GM23338 (cell line): ENCODE measurements around the gene CNTNAP2. TPM values are rescaled to one million over a fixed set of nuclear protein-coding genes. Genes with fewer than 3 reads are reported as not detected.

Experiments used
- ATAC-seq: fragments of 200-7000 bp; cut with Tn5 transposase; 3 replicates; pipeline ENCODE4 v1.9.1; 2020
- DNase-seq: peaks from one replicate; pipeline ENCODE4 v3.0.0-alpha.2; 2015; ENCODE audit warnings: low spot score
- H2AFZ ChIP-seq: fragments of 200-600 bp; sonication (generic); 2 replicates; pipeline ENCODE4 v1.8.0; 2016; ENCODE audit warnings: antibody characterized with exemption, mild to moderate bottlenecking, moderate library complexity
- H3F3A ChIP-seq: fragments of 200-600 bp; sonication (generic); replicated peaks from 2 replicates; pipeline ENCODE4 v1.8.0; 2017; ENCODE audit warnings: antibody characterized with exemption, mixed run types, low read depth
- H3K27ac ChIP-seq: fragments of 200-600 bp; sonication (generic); 2 replicates; pipeline ENCODE4 v1.6.1; 2016; ENCODE audit warnings: low read depth
- H3K27me3 ChIP-seq: fragments of 200-600 bp; sonication (generic); 2 replicates; pipeline ENCODE4 v1.8.0; 2016; ENCODE audit warnings: mild to moderate bottlenecking, mixed run types, moderate library complexity; ENCODE audit not compliant: insufficient read depth
- H3K36me3 ChIP-seq: fragments of 200-600 bp; sonication (generic); 2 replicates; pipeline ENCODE4 v1.8.0; 2016; ENCODE audit warnings: mild to moderate bottlenecking; ENCODE audit not compliant: insufficient read depth
- H3K4me1 ChIP-seq: fragments of 200-600 bp; sonication (generic); 2 replicates; pipeline ENCODE4 v1.8.0; 2016; ENCODE audit warnings: mild to moderate bottlenecking, moderate library complexity; ENCODE audit not compliant: insufficient read depth
- H3K4me2 ChIP-seq: fragments of 200-600 bp; sonication (generic); 2 replicates; pipeline ENCODE4 v1.7.1; 2017; ENCODE audit warnings: mixed run types
- H3K4me3 ChIP-seq: fragments of 200-600 bp; sonication (generic); 2 replicates; pipeline ENCODE4 v1.6.1; 2016; ENCODE audit warnings: mixed run types
- H3K79me2 ChIP-seq: fragments of 200-600 bp; sonication (generic); replicated peaks from 2 replicates; pipeline ENCODE4 v1.8.0; 2017; ENCODE audit warnings: mild to moderate bottlenecking; ENCODE audit not compliant: insufficient read depth
- H3K9me2 ChIP-seq: fragments of 200-600 bp; sonication (generic); 2 replicates; pipeline ENCODE4 v1.8.0; 2017; ENCODE audit not compliant: insufficient read depth
- H4K20me1 ChIP-seq: fragments of 200-600 bp; sonication (generic); replicated peaks from 2 replicates; pipeline ENCODE4 v1.8.0; 2017; ENCODE audit warnings: mild to moderate bottlenecking; ENCODE audit not compliant: insufficient read depth
- H3K27ac Mint-ChIP-seq: 2 replicates; pipeline ENCODE4 v1.8.0; 2020; ENCODE audit warnings: inconsistent platforms, mild to moderate bottlenecking, moderate library complexity, mixed read lengths
- H3K27me3 Mint-ChIP-seq: 3 replicates; pipeline ENCODE4 v1.8.0; 2022; ENCODE audit warnings: low read depth, mild to moderate bottlenecking, moderate library complexity, mixed read lengths, inconsistent platforms; ENCODE audit not compliant: insufficient read depth, poor library complexity
- H3K36me3 Mint-ChIP-seq: 3 replicates; pipeline ENCODE4 v1.8.0; 2021; ENCODE audit warnings: low read depth, mild to moderate bottlenecking, inconsistent platforms, moderate library complexity, mixed read lengths
- H3K4me1 Mint-ChIP-seq: 3 replicates; pipeline ENCODE4 v1.8.0; 2020; ENCODE audit warnings: mild to moderate bottlenecking, inconsistent platforms, mixed read lengths
- H3K4me3 Mint-ChIP-seq: 3 replicates; pipeline ENCODE4 v1.8.0; 2021; ENCODE audit warnings: moderate library complexity, mild to moderate bottlenecking, inconsistent platforms, mixed read lengths
- H3K9me3 Mint-ChIP-seq: 3 replicates; pipeline ENCODE4 v1.8.0; 2020; ENCODE audit warnings: moderate library complexity, mild to moderate bottlenecking, inconsistent platforms, mixed read lengths
- CREB1 ChIP-seq: fragments of 250-450 bp; sonication (Bioruptor Pico); IDR thresholded peaks from 2 replicates; pipeline ENCODE4 v1.5.0; 2020; ENCODE audit warnings: low read depth, mild to moderate bottlenecking, moderate library complexity
- EZH2 ChIP-seq: fragments of 200-600 bp; sonication (generic); IDR thresholded peaks from one replicate; pipeline ENCODE4 v1.8.0; 2017; ENCODE audit warnings: antibody characterized with exemption, mild to moderate bottlenecking, low read depth; ENCODE audit not compliant: unreplicated experiment
- EZH2phosphoT487 ChIP-seq: fragments of 200-600 bp; sonication (generic); IDR thresholded peaks from one replicate; pipeline ENCODE4 v1.8.1; 2018; ENCODE audit warnings: antibody characterized with exemption; ENCODE audit not compliant: unreplicated experiment
- JUNB ChIP-seq: IDR thresholded peaks from one replicate; pipeline ENCODE4 v1.6.1; 2016; ENCODE audit warnings: antibody characterized with exemption; ENCODE audit not compliant: unreplicated experiment
- NANOG ChIP-seq: IDR thresholded peaks from 2 replicates; pipeline ENCODE4 v1.6.1; 2016; ENCODE audit warnings: antibody characterized with exemption, borderline replicate concordance
- POLR2AphosphoS5 ChIP-seq: IDR thresholded peaks from 2 replicates; pipeline ENCODE4 v1.6.1; 2016; ENCODE audit warnings: antibody characterized with exemption, low read depth
- STAT1 ChIP-seq: IDR thresholded peaks from one replicate; pipeline ENCODE4 v1.6.1; 2016; ENCODE audit warnings: antibody characterized with exemption; ENCODE audit not compliant: unreplicated experiment
- ZNF114 ChIP-seq: fragments of 250-450 bp; sonication (Bioruptor Pico); IDR thresholded peaks from 2 replicates; pipeline ENCODE4 v1.5.0; 2020; ENCODE audit warnings: mild to moderate bottlenecking, moderate library complexity
- ZNF331 ChIP-seq: fragments of 250-450 bp; sonication (Bioruptor Pico); IDR thresholded peaks from 2 replicates; pipeline ENCODE4 v1.5.0; 2020; ENCODE audit warnings: low read depth, mild to moderate bottlenecking, moderate library complexity
- polyA plus RNA-seq: library from polyadenylated mRNA; unstranded; fragments of >200 nt; fragmentation: Nextera tagmentation; extraction: Ambion mirVana; gene quantifications from 2 replicates; pipeline ENCODE4 v1.2.1, GENCODE V29; 2016
- total RNA-seq: library from RNA; depleted of rRNA; stranded (reverse); fragments of >200 nt; shearing (Covaris generic); gene quantifications from 2 replicates; pipeline ENCODE4 v1.2.3, GENCODE V29; 2014
- TF ChIP-seq, protein P1 (sequence below): IDR thresholded peaks from 2 replicates; pipeline ENCODE4 v1.6.1; 2016; ENCODE audit warnings: antibody characterized with exemption
- TF ChIP-seq, protein P2 (sequence below): fragments of 250-450 bp; sonication (Bioruptor Pico); IDR thresholded peaks from 2 replicates; pipeline ENCODE4 v1.5.0; 2020; ENCODE audit warnings: mild to moderate bottlenecking, moderate library complexity
- TF ChIP-seq, protein P3 (sequence below), 2 experiments: fragments of 200-600 bp in 1 of 2; sonication (generic) in 1 of 2; conservative IDR thresholded peaks; 2 replicates each; pipeline versions ENCODE4 v1.5.1 to v1.6.1; 2016 to 2017; ENCODE audit warnings: antibody characterized with exemption in 2 of 2, low read depth in 2 of 2, mild to moderate bottlenecking in 2 of 2, moderate library complexity in 1 of 2
- TF ChIP-seq, protein P4 (sequence below): IDR thresholded peaks from one replicate; pipeline ENCODE4 v1.6.1; 2018; ENCODE audit warnings: antibody characterized with exemption; ENCODE audit not compliant: unreplicated experiment

CNTNAP2 gene
- total and polyA plus RNA-seq, 2 experiments from 2014 or later = 38.2 to 61.3 TPM

DNA sequence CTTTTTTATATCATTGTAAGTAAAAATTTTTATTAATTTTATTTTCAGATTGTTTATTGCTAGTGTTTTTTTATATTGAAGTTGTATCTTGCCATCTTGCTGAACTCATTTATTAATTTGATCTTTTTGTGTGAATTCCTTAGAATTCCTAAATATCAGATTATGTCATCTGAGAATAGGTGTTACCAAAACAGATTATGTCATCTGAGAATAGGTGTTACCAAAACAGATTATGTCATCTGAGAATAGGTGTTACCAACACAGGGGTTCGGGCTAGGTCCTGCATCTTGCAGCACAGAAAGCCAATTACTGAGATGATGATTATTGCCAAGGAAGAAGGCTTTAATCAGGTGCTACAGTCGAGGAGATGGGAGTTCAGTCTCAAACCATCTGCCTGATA lies 383.4 kb downstream of the CNTNAP2 start:
- Histone ChIP-seq H3K27me3 (no peaks in the 10 kb centered on the region), H3F3A (no peaks in the 10 kb centered on the region), H3K27ac (no peak overlapping the region), H3K36me3 (peaks cover 5% of the 10 kb centered on the region; the same call in 1 of the 2 replicates), H2AFZ (no peak overlapping the region), H4K20me1 (no peaks in the 10 kb centered on the region), H3K4me2 (no peak overlapping the region), H3K4me1 (no peaks in the 10 kb centered on the region), H3K79me2 (no peaks in the 10 kb centered on the region), H3K9me2 (no peaks in the 10 kb centered on the region), H3K4me3 (no peak overlapping the region)
- DNase-seq (no peak), ATAC-seq (no peak)
- no peaks in the 10 kb centered on the region for H3K4me1 Mint-ChIP-seq
- TF ChIP-seq, protein P1, sequence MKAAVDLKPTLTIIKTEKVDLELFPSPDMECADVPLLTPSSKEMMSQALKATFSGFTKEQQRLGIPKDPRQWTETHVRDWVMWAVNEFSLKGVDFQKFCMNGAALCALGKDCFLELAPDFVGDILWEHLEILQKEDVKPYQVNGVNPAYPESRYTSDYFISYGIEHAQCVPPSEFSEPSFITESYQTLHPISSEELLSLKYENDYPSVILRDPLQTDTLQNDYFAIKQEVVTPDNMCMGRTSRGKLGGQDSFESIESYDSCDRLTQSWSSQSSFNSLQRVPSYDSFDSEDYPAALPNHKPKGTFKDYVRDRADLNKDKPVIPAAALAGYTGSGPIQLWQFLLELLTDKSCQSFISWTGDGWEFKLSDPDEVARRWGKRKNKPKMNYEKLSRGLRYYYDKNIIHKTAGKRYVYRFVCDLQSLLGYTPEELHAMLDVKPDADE = no peak
- TF ChIP-seq ZNF331 (CRISPR knock-in tag) (no peak), JUNB (no peak), NANOG (no peak), EZH2 (no peak), POLR2AphosphoS5 (no peak), ZNF114 (CRISPR knock-in tag) (no peak), CREB1 (CRISPR knock-in tag) (no peak), STAT1 (no peak), EZH2phosphoT487 (no peak)
- TF ChIP-seq, protein P2, sequence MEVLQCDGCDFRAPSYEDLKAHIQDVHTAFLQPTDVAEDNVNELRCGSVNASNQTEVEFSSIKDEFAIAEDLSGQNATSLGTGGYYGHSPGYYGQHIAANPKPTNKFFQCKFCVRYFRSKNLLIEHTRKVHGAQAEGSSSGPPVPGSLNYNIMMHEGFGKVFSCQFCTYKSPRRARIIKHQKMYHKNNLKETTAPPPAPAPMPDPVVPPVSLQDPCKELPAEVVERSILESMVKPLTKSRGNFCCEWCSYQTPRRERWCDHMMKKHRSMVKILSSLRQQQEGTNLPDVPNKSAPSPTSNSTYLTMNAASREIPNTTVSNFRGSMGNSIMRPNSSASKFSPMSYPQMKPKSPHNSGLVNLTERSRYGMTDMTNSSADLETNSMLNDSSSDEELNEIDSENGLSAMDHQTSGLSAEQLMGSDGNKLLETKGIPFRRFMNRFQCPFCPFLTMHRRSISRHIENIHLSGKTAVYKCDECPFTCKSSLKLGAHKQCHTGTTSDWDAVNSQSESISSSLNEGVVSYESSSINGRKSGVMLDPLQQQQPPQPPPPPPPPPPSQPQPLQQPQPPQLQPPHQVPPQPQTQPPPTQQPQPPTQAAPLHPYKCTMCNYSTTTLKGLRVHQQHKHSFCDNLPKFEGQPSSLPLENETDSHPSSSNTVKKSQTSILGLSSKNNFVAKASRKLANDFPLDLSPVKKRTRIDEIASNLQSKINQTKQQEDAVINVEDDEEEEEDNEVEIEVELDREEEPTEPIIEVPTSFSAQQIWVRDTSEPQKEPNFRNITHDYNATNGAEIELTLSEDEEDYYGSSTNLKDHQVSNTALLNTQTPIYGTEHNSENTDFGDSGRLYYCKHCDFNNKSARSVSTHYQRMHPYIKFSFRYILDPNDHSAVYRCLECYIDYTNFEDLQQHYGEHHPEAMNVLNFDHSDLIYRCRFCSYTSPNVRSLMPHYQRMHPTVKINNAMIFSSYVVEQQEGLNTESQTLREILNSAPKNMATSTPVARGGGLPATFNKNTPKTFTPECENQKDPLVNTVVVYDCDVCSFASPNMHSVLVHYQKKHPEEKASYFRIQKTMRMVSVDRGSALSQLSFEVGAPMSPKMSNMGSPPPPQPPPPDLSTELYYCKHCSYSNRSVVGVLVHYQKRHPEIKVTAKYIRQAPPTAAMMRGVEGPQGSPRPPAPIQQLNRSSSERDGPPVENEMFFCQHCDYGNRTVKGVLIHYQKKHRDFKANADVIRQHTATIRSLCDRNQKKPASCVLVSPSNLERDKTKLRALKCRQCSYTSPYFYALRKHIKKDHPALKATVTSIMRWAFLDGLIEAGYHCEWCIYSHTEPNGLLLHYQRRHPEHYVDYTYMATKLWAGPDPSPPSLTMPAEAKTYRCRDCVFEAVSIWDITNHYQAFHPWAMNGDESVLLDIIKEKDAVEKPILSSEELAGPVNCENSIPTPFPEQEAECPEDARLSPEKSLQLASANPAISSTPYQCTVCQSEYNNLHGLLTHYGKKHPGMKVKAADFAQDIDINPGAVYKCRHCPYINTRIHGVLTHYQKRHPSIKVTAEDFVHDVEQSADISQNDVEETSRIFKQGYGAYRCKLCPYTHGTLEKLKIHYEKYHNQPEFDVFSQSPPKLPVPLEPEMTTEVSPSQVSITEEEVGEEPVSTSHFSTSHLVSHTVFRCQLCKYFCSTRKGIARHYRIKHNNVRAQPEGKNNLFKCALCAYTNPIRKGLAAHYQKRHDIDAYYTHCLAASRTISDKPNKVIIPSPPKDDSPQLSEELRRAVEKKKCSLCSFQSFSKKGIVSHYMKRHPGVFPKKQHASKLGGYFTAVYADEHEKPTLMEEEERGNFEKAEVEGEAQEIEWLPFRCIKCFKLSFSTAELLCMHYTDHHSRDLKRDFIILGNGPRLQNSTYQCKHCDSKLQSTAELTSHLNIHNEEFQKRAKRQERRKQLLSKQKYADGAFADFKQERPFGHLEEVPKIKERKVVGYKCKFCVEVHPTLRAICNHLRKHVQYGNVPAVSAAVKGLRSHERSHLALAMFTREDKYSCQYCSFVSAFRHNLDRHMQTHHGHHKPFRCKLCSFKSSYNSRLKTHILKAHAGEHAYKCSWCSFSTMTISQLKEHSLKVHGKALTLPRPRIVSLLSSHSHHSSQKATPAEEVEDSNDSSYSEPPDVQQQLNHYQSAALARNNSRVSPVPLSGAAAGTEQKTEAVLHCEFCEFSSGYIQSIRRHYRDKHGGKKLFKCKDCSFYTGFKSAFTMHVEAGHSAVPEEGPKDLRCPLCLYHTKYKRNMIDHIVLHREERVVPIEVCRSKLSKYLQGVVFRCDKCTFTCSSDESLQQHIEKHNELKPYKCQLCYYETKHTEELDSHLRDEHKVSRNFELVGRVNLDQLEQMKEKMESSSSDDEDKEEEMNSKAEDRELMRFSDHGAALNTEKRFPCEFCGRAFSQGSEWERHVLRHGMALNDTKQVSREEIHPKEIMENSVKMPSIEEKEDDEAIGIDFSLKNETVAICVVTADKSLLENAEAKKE (CRISPR knock-in tag) = no peak
- TF ChIP-seq, protein P3, sequence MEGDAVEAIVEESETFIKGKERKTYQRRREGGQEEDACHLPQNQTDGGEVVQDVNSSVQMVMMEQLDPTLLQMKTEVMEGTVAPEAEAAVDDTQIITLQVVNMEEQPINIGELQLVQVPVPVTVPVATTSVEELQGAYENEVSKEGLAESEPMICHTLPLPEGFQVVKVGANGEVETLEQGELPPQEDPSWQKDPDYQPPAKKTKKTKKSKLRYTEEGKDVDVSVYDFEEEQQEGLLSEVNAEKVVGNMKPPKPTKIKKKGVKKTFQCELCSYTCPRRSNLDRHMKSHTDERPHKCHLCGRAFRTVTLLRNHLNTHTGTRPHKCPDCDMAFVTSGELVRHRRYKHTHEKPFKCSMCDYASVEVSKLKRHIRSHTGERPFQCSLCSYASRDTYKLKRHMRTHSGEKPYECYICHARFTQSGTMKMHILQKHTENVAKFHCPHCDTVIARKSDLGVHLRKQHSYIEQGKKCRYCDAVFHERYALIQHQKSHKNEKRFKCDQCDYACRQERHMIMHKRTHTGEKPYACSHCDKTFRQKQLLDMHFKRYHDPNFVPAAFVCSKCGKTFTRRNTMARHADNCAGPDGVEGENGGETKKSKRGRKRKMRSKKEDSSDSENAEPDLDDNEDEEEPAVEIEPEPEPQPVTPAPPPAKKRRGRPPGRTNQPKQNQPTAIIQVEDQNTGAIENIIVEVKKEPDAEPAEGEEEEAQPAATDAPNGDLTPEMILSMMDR (conservative IDR thresholded peaks at IDR 0.05; ENCODE audit: low read depth in 2 of 2) = no peak
- TF ChIP-seq, protein P4, sequence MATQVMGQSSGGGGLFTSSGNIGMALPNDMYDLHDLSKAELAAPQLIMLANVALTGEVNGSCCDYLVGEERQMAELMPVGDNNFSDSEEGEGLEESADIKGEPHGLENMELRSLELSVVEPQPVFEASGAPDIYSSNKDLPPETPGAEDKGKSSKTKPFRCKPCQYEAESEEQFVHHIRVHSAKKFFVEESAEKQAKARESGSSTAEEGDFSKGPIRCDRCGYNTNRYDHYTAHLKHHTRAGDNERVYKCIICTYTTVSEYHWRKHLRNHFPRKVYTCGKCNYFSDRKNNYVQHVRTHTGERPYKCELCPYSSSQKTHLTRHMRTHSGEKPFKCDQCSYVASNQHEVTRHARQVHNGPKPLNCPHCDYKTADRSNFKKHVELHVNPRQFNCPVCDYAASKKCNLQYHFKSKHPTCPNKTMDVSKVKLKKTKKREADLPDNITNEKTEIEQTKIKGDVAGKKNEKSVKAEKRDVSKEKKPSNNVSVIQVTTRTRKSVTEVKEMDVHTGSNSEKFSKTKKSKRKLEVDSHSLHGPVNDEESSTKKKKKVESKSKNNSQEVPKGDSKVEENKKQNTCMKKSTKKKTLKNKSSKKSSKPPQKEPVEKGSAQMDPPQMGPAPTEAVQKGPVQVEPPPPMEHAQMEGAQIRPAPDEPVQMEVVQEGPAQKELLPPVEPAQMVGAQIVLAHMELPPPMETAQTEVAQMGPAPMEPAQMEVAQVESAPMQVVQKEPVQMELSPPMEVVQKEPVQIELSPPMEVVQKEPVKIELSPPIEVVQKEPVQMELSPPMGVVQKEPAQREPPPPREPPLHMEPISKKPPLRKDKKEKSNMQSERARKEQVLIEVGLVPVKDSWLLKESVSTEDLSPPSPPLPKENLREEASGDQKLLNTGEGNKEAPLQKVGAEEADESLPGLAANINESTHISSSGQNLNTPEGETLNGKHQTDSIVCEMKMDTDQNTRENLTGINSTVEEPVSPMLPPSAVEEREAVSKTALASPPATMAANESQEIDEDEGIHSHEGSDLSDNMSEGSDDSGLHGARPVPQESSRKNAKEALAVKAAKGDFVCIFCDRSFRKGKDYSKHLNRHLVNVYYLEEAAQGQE = no peak
- H3K9me3 Mint-ChIP-seq = peaks cover 59% of the 10 kb centered on the region
- H3K36me3 Mint-ChIP-seq = peaks cover 19% of the 10 kb centered on the region; the same call in 2 of the 3 replicates
- H3K27me3 Mint-ChIP-seq = no peaks in the 10 kb centered on the region
- no peak overlapping the region for H3K27ac Mint-ChIP-seq
- H3K4me3 Mint-ChIP-seq = no peak overlapping the region
